ENCODE results near the gene OR5D14.

The OR5D14 gene

DNA sequence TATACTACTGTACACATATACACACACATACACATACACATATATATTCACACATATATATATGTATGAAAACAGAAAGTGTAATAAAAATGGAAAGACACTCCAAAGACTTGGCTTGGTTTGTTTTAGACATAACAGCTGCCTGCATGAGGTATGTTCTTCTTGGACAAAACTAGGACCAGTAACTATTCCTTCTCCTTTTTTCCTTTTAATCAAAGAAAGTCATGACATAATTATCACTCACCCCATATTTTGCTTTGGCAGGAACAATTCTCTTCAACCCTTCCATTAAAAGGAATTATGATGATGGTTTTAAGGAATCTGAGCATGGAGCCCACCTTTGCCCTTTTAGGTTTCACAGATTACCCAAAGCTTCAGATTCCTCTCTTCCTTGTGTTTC lies at the start of gene OR5D14:
TSS of gene OR5D14 (plus strand) at position 301 of the 400 bp plus-strand sequence. CDS start at position 301, 0 bp downstream.
- no peak for TF ChIP-seq GATA3 (IDR thresholded peaks at IDR 0.05; ENCODE audit: low read depth, low read length)
- TF ChIP-seq GATA2 (IDR thresholded peaks at IDR 0.05; ENCODE audit: low read depth, low read length) = no peak

DNA sequence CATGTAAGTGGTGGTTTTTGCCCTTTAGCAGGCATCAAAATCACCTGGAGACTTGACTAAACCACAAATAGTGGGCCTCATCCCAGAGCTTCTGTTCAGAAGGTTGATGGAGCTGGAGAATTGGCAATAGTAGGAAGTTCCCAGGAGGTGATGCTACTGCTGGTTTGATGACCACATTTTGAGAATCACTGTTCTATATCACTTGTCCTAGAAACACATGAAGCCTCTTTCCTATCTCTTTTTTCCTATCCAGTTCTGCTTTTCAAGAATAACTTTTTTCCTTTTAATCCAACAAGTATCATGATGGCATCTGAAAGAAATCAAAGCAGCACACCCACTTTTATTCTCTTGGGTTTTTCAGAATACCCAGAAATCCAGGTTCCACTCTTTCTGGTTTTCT lies 22.2 kb upstream of the OR5D14 start, which contains the start of gene OR5D13:
TSS of gene OR5D13 (plus strand) at position 301 of the 400 bp plus-strand sequence. CDS start at position 301, 0 bp downstream.
- TF ChIP-seq GATA3 (IDR thresholded peaks at IDR 0.05; ENCODE audit: low read depth, low read length) = no peak
- TF ChIP-seq GATA2 (IDR thresholded peaks at IDR 0.05; ENCODE audit: low read depth, low read length) = no peak

DNA sequence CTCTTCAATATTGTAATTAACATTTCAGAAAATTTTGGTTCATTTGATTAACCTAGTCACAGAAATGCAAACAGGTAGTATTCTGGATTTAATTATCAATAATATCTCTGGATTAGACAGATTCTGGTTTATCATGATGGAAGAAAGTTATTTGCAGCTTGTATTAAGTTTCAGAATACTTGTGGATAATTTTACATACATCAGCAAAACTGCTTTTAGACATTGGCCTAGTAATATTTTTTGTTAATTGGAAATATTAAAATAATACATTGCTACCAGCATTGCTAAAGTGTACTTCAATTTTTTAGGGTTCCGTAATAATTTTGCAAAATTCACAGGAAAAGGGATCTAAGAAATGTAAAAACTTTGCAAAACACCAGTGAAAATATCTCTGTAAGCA lies 3.8 kb upstream of the OR5D14 start:
- TF ChIP-seq GATA2 (IDR thresholded peaks at IDR 0.05; ENCODE audit: low read depth, low read length) (no peak), GATA3 (IDR thresholded peaks at IDR 0.05; ENCODE audit: low read depth, low read length) (no peak)

GRCh38 chr11:55793321-55793720 lies 2.0 kb upstream of the OR5D14 start:
- no peak for TF ChIP-seq GATA3 (IDR thresholded peaks at IDR 0.05; ENCODE audit: low read depth, low read length)
- TF ChIP-seq GATA2 (IDR thresholded peaks at IDR 0.05; ENCODE audit: low read depth, low read length) = no peak

DNA sequence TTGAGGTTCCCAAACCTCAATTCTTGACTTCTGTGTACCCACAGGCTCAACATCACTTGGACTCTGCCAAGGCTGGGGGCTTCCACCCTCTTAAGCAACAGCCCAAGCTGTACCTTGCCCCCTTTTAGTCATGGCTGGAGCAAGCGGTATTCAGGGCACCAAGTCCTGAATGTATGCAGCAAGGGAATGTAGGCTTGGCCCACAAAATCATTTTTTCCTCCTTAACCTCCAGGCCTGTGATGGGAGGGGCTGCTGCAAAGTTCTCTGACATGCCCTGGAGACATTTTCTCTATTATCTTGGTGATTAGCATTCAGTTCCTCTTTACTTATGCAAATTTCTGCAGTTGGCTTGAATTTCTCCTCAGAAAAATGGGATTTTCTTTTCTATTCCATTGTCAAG lies 10.9 kb downstream of the OR5D14 start:
- no peak for TF ChIP-seq GATA2 (IDR thresholded peaks at IDR 0.05; ENCODE audit: low read depth, low read length)
- TF ChIP-seq GATA3 (IDR thresholded peaks at IDR 0.05; ENCODE audit: low read depth, low read length) = no peak

DNA sequence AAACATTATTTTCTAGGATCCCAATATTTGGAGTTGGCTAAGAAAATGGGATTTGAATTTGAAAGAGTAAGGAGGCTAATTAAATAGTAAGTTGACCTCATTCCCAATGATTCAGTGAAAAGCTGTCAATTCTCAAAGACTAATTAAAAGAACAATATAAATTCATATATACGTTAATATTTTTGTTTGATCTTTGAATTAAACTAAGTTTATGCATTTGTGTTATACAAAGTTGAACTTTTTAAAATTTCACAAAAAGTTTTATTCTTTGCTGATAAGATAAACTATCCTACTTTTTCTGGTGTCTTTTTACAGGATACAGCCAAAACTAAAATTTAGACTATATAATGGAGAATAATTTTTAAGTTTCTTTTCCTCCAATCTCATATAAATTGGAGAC lies 15.7 kb downstream of the OR5D14 start, which contains the start of gene OR5L1:
TSS of gene OR5L1 (plus strand) at position 301 of the 400 bp plus-strand sequence. CDS start 100 bp downstream, outside the sequence.
- TF ChIP-seq GATA3 (IDR thresholded peaks at IDR 0.05; ENCODE audit: low read depth, low read length) (no peak), GATA2 (IDR thresholded peaks at IDR 0.05; ENCODE audit: low read depth, low read length) (no peak)

DNA sequence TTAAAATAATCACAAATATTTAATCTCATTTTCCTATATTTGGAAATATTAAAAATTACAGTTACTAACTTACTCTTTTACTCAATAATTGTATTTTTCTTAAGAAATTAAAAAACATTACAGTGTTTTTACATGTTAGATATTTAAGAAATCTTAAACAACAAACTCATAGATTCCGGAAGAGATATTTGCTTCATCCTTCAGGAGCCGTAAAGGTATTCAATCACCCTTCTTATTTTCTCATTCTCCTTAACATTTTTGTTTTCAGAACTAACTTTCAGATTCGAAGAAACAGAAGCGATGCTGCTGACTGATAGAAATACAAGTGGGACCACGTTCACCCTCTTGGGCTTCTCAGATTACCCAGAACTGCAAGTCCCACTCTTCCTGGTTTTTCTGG lies 24.0 kb downstream of the OR5D14 start, which contains the start of gene OR5D18:
TSS of gene OR5D18 (plus strand) at position 301 of the 400 bp plus-strand sequence. CDS start at position 301, 0 bp downstream.
- TF ChIP-seq GATA3 (IDR thresholded peaks at IDR 0.05; ENCODE audit: low read depth, low read length) (no peak), GATA2 (IDR thresholded peaks at IDR 0.05; ENCODE audit: low read depth, low read length) (no peak)

GRCh38 chr11:55826919-55827318 lies 31.6 kb downstream of the OR5D14 start, which contains the start of gene OR5L2:
OR5L2 (plus strand) TSS chr11:55827219; CDS start chr11:55827219, 0 bp downstream.
- TF ChIP-seq GATA3 (IDR thresholded peaks at IDR 0.05; ENCODE audit: low read depth, low read length) (no peak), GATA2 (IDR thresholded peaks at IDR 0.05; ENCODE audit: low read depth, low read length) (no peak)

DNA sequence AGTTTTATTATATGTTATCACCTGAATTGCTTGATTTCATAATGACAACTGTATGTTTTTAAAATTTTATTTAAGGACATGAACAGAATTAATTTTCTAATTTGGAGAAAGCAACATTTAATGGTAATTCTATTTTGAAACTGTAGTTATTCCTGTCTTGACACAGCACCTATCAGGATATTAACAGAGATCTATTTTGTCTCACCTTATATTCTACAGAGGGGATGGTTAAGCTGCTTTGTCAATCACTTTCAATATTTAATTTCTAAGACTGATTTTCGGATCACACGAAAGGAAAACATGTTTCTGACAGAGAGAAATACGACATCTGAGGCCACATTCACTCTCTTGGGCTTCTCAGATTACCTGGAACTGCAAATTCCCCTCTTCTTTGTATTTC lies 43.1 kb downstream of the OR5D14 start, which contains the start of gene OR5D16:
TSS of gene OR5D16 (plus strand) at position 301 of the 400 bp plus-strand sequence. CDS start at position 301, 0 bp downstream.
- TF ChIP-seq GATA3 (IDR thresholded peaks at IDR 0.05; ENCODE audit: low read depth, low read length) (no peak), GATA2 (IDR thresholded peaks at IDR 0.05; ENCODE audit: low read depth, low read length) (no peak)

All from SH-SY5Y (cell line).